Memory B cell (primary cell): Measurements from ENCODE around the gene FAAH.

ENCODE experiments used
- ATAC-seq: fragments of 150-1000 bp; cut with Tn5 transposase; 2 replicates; pipeline ENCODE4 v1.10.0; 2021; ENCODE audit warnings: low read depth, mild to moderate bottlenecking, moderate library complexity
- DNase-seq, 2 donors: peaks; one replicate each; pipeline ENCODE4 v3.0.0; 2022; ENCODE audit warnings: low spot score in 2 of 2
- H3K27ac Mint-ChIP-seq: one replicate; pipeline ENCODE4 v1.8.0; 2022; ENCODE audit warnings: mild to moderate bottlenecking, moderate library complexity, mixed read lengths
- H3K27me3 Mint-ChIP-seq: one replicate; pipeline ENCODE4 v1.8.0; 2022; ENCODE audit warnings: mixed read lengths
- H3K36me3 Mint-ChIP-seq: one replicate; pipeline ENCODE4 v1.8.0; 2022; ENCODE audit warnings: mild to moderate bottlenecking, mixed read lengths
- H3K4me1 Mint-ChIP-seq: one replicate; pipeline ENCODE4 v1.8.0; 2022; ENCODE audit warnings: mixed read lengths
- H3K4me3 Mint-ChIP-seq: one replicate; pipeline ENCODE4 v1.8.0; 2022; ENCODE audit warnings: mild to moderate bottlenecking, moderate library complexity, mixed read lengths
- H3K9me3 Mint-ChIP-seq: one replicate; pipeline ENCODE4 v1.8.0; 2022; ENCODE audit warnings: mixed read lengths

Gene FAAH

DNA sequence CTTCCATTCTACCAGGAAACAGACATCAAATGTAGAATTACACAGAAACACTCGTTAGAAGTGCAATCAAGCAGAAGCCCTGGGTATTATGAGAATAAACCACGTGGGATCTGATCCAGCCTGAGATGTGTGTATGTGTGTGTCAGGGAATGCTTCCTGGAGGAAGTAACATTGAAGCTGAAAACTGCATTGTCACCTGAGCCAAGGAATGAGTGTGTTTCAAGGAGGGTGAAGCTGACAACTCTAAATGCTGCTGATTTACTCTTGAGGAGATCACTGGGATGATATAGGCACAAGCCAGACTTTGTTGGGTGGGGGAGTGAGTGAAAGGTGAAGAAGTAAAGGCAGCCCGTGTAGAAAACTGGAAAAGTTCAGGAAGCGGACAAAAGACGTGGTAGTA is 27.6 kb downstream of the FAAH start:
- Mint-ChIP-seq H3K4me3 (no peak overlapping the region), H3K9me3 (no peaks in the 10 kb centered on the region), H3K27ac (no peak overlapping the region), H3K27me3 (peaks cover 23% of the 10 kb centered on the region), H3K4me1 (no peaks in the 10 kb centered on the region), H3K36me3 (no peaks in the 10 kb centered on the region)
- ATAC-seq: no peak
- no peak for DNase-seq

- H3K9me3 Mint-ChIP-seq: no peaks in the 10 kb centered on the region
- DNase-seq (no peak), ATAC-seq (no peak)
- H3K27ac Mint-ChIP-seq: no peak overlapping the region
- no peaks in the 10 kb centered on the region for H3K36me3 Mint-ChIP-seq
- no peak overlapping the region for H3K4me3 Mint-ChIP-seq
- no peaks in the 10 kb centered on the region for H3K4me1 Mint-ChIP-seq
- peaks cover 23% of the 10 kb centered on the region for H3K27me3 Mint-ChIP-seq
These were observed 28.2 kb downstream of the FAAH start for GRCh38 chr1:46422261-46422871.

GRCh38 chr1:46423574-46424240 is 29.6 kb downstream of the FAAH start:
- Mint-ChIP-seq H3K27ac (no peak overlapping the region), H3K4me1 (no peaks in the 10 kb centered on the region), H3K4me3 (no peak overlapping the region), H3K9me3 (no peaks in the 10 kb centered on the region), H3K36me3 (no peaks in the 10 kb centered on the region), H3K27me3 (peaks cover 24% of the 10 kb centered on the region)
- no peak for DNase-seq
- no peak for ATAC-seq

DNA sequence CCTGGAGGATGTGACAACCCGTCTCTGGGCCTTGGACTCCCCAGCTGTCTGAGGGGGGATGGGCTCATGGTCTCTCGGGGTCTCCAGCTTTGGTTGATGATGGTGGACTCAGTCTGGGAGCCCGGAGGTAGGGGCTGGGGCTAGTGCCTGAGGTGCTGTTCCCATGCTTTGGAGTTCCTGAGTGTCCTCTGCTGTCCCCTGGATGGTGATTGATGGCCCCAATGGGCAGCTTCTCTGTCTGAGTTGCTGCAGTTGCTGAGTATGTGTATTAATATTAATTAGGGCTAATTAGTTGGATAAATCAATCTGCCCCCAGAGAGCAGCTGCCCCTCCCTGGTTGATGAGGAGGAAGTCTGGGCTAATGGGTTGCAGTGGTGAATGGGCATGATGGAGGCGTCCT is 30.6 kb downstream of the FAAH start:
- Mint-ChIP-seq H3K4me3 (no peak overlapping the region), H3K27me3 (peaks cover 22% of the 10 kb centered on the region), H3K36me3 (no peaks in the 10 kb centered on the region), H3K4me1 (no peaks in the 10 kb centered on the region), H3K9me3 (no peaks in the 10 kb centered on the region), H3K27ac (no peak overlapping the region)
- ATAC-seq (no peak), DNase-seq (no peak)

- no peak for ATAC-seq
- Mint-ChIP-seq H3K4me3 (no peak overlapping the region), H3K27ac (no peak overlapping the region), H3K9me3 (no peaks in the 10 kb centered on the region), H3K4me1 (no peaks in the 10 kb centered on the region), H3K36me3 (no peaks in the 10 kb centered on the region), H3K27me3 (peaks cover 24% of the 10 kb centered on the region)
- DNase-seq: no peak
These were observed 31.6 kb downstream of the FAAH start for GRCh38 chr1:46425726-46426125.

DNA sequence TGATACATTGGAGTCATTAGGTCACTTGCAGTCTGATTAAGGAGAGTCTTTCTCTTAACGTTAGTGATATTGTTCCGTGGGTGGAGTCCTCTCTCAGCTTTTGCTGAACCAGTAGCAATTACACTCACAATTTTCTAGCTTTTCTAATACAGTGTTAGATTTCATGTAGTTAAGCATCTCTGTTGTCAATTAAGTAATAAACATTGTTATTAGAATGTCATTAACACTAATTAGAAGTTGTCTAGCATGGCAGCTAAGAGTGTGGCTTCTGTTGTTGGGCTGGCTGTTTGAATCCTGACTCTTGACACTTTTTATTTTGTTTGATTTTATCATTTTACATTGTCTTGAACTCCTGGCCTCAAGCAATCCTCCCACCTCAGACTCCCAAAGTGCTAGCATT is 33.4 kb downstream of the FAAH start:
- Mint-ChIP-seq H3K9me3 (no peaks in the 10 kb centered on the region), H3K4me1 (no peaks in the 10 kb centered on the region), H3K27ac (no peak overlapping the region), H3K27me3 (peaks cover 19% of the 10 kb centered on the region), H3K4me3 (no peak overlapping the region), H3K36me3 (no peaks in the 10 kb centered on the region)
- no peak for DNase-seq
- no peak for ATAC-seq

- H3K27me3 Mint-ChIP-seq: peaks cover 13% of the 10 kb centered on the region
- no peak for DNase-seq
- no peak overlapping the region for H3K27ac Mint-ChIP-seq
- ATAC-seq: no peak
- H3K36me3 Mint-ChIP-seq: no peaks in the 10 kb centered on the region
- H3K4me1 Mint-ChIP-seq: no peaks in the 10 kb centered on the region
- H3K4me3 Mint-ChIP-seq: no peak overlapping the region
- H3K9me3 Mint-ChIP-seq: no peaks in the 10 kb centered on the region
These were observed 35.3 kb downstream of the FAAH start for GRCh38 chr1:46429436-46429835.

DNA sequence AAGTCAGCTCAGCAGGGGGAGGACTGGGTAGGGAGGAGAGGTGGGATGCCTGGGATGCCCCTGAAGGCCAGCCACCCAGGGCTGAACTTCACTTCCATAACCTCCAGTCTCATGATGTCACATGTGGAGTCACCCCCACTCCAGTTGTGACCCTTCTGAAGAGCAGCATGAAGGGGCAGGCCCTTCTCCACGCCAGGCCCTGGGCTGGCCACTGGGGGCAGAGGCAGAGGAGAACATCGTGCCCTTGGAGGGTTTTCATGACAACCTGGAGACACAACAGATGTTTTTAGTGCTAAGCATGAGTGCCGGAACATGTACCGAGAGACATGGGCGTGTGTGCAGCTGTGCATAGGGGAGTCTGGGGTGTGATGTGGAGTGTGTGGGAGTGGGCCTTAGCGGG is 37.6 kb downstream of the FAAH start:
- Mint-ChIP-seq H3K27ac (no peak overlapping the region), H3K27me3 (peaks cover 7% of the 10 kb centered on the region), H3K9me3 (no peaks in the 10 kb centered on the region), H3K36me3 (no peaks in the 10 kb centered on the region), H3K4me1 (no peaks in the 10 kb centered on the region), H3K4me3 (no peak overlapping the region)
- no peak for DNase-seq
- no peak for ATAC-seq

DNA sequence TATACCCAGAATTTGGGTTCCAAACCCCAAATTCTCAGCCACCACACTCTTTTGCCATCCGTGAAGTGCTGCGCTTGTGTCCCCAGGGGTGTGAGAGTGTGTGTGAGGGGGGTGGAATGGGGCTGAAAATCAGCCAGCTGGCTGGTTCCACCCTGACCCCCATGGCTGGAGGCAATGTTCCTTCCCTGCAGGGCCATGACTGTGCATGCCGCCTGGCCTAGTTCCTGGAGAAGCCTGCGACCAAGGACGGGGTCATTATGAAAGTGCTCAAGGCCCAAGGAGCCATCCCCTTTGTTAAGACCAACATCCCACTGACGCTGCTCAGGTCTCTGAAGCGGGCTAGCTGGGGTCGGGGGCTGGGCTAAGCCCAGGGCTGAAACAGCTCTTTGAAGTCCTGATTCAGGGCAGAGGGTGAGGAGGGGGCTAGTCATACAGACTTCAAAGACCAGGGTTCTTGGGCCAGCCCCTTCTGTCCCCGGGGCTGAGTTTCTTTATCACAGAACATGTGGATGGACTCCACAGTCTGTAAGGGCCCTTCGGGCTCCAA is 38.7 kb downstream of the FAAH start:
- ATAC-seq (no peak), DNase-seq (no peak)
- Mint-ChIP-seq H3K9me3 (no peaks in the 10 kb centered on the region), H3K27ac (no peak overlapping the region), H3K4me3 (no peak overlapping the region), H3K36me3 (no peaks in the 10 kb centered on the region), H3K4me1 (no peaks in the 10 kb centered on the region), H3K27me3 (peaks cover 12% of the 10 kb centered on the region)

DNA sequence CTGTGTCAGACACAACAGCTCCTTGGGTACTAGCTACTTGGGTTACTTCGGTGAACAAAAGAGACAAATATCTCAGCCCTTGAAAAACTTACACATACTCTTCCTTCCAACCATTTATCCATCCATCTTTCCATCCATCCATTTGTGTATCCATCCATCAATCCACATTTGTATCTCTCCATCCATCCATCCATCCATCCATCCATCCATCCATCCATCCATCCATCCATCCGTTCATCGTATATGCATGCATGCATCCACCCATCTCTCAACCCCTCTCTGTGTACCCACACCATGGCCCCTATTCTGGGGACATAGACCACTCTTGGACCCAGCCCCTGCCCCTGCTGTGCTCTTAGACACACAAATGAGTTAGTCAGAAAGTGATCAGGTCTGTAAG is 40.2 kb downstream of the FAAH start:
- no peak overlapping the region for H3K4me3 Mint-ChIP-seq
- H3K9me3 Mint-ChIP-seq: no peaks in the 10 kb centered on the region
- ATAC-seq (no peak), DNase-seq (no peak)
- H3K27ac Mint-ChIP-seq: no peak overlapping the region
- H3K27me3 Mint-ChIP-seq: peaks cover 18% of the 10 kb centered on the region
- no peaks in the 10 kb centered on the region for H3K4me1 Mint-ChIP-seq
- H3K36me3 Mint-ChIP-seq: no peaks in the 10 kb centered on the region

GRCh38 chr1:46436844-46437243 is 42.7 kb downstream of the FAAH start:
- H3K36me3 Mint-ChIP-seq: no peaks in the 10 kb centered on the region
- H3K9me3 Mint-ChIP-seq: no peaks in the 10 kb centered on the region
- H3K27me3 Mint-ChIP-seq: peaks cover 22% of the 10 kb centered on the region
- no peak for ATAC-seq
- no peaks in the 10 kb centered on the region for H3K4me1 Mint-ChIP-seq
- no peak overlapping the region for H3K27ac Mint-ChIP-seq
- no peak overlapping the region for H3K4me3 Mint-ChIP-seq
- DNase-seq: no peak

- Mint-ChIP-seq H3K36me3 (no peaks in the 10 kb centered on the region), H3K4me3 (no peak overlapping the region), H3K4me1 (peaks cover 4% of the 10 kb centered on the region), H3K9me3 (no peaks in the 10 kb centered on the region), H3K27me3 (peaks cover 22% of the 10 kb centered on the region), H3K27ac (no peak overlapping the region)
- no peak for ATAC-seq
- DNase-seq: no peak
These were observed 43.6 kb downstream of the FAAH start for GRCh38 chr1:46437723-46438122.

- DNase-seq (no peak), ATAC-seq (no peak)
- H3K27me3 Mint-ChIP-seq: peaks cover 23% of the 10 kb centered on the region
- no peaks in the 10 kb centered on the region for H3K36me3 Mint-ChIP-seq
- H3K4me1 Mint-ChIP-seq: peaks cover 7% of the 10 kb centered on the region
- no peak overlapping the region for H3K4me3 Mint-ChIP-seq
- H3K27ac Mint-ChIP-seq: no peak overlapping the region
- H3K9me3 Mint-ChIP-seq: no peaks in the 10 kb centered on the region
These were observed 44.2 kb downstream of the FAAH start for GRCh38 chr1:46438346-46438745.

- H3K4me1 Mint-ChIP-seq: peaks cover 8% of the 10 kb centered on the region
- no peaks in the 10 kb centered on the region for H3K9me3 Mint-ChIP-seq
- H3K36me3 Mint-ChIP-seq: no peaks in the 10 kb centered on the region
- no peak overlapping the region for H3K4me3 Mint-ChIP-seq
- no peak for DNase-seq
- peaks cover 24% of the 10 kb centered on the region for H3K27me3 Mint-ChIP-seq
- H3K27ac Mint-ChIP-seq: no peak overlapping the region
- no peak for ATAC-seq
These were observed 46.4 kb downstream of the FAAH start for GRCh38 chr1:46440478-46440877.
